Measurements from ENCODE around the gene AGBL4. TPM values are rescaled to one million over a fixed set of nuclear protein-coding genes. Genes with fewer than 3 reads are reported as not detected.

AGBL4 gene
- total RNA-seq, 1 experiment from 2014 or later = not detected

GRCh38 chr1:48644905-48645605 is 1378.7 kb downstream of the AGBL4 start:
- H3K4me3 ChIP-seq (replicated peaks in 1 of 2; ENCODE audit: low read depth in 1 of 2, low read length in 2 of 2) = no peak overlapping the region
- no peak overlapping the region for H3K4me2 ChIP-seq (ENCODE audit: low read length)
- TF ChIP-seq EZH2 (IDR thresholded peaks at IDR 0.05) (no peak), REST (IDR thresholded peaks at IDR 0.05; ENCODE audit: low read depth) (no peak)
- no peak overlapping the region for H3K27ac ChIP-seq (ENCODE audit: low read depth, low read length)
- H3K4me1 ChIP-seq (ENCODE audit: control insufficient read depth in 1 of 2, insufficient read depth in 2 of 2, low read length in 2 of 2) = no peaks in the 10 kb centered on the region
- H3K9me2 ChIP-seq (ENCODE audit: insufficient read depth) = no peaks in the 10 kb centered on the region
- ATAC-seq (no peak), DNase-seq (ENCODE audit: low read depth, low spot score) (no peak)
- RAD21 ChIA-PET (ENCODE audit: low non-redundant PET in 1 of 2, low total read pairs in 2 of 2, uncharacterized antibody in 2 of 2, unreplicated experiment in 2 of 2) = no interaction called here
- H3K79me2 ChIP-seq (ENCODE audit: insufficient read depth, low read length) = no peaks in the 10 kb centered on the region
- BruUV-seq (replicated peaks) = no TSS peak
- H4K20me1 ChIP-seq (ENCODE audit: insufficient read depth) = no peaks in the 10 kb centered on the region
- H3K9me3 ChIP-seq (ENCODE audit: control insufficient read depth in 1 of 2, insufficient read depth in 1 of 2, low read depth in 1 of 2, low read length in 2 of 2) = no peaks in the 10 kb centered on the region
- CTCF ChIA-PET = no interaction called here
- POLR2A ChIA-PET = no interaction called here
- no peak overlapping the region for H3K9ac ChIP-seq (ENCODE audit: low read length)
- intact Hi-C loops (cut with micrococcal nuclease) = no loop called here
- no peaks in the 10 kb centered on the region for H3K36me3 ChIP-seq (ENCODE audit: control insufficient read depth in 1 of 2, insufficient read depth in 2 of 2, low read length in 2 of 2)
- H3K27me3 ChIP-seq (ENCODE audit: insufficient read depth, low read length) = peaks cover 47% of the 10 kb centered on the region
- H2AFZ ChIP-seq (ENCODE audit: low read depth, low read length, poor library complexity, severe bottlenecking) = no peak overlapping the region

- no peak for DNase-seq (ENCODE audit: low read depth, low spot score)
- RAD21 ChIA-PET (ENCODE audit: low non-redundant PET in 1 of 2, low total read pairs in 2 of 2, uncharacterized antibody in 2 of 2, unreplicated experiment in 2 of 2) = no interaction called here
- Histone ChIP-seq H3K9ac (ENCODE audit: low read length) (no peak overlapping the region), H4K20me1 (ENCODE audit: insufficient read depth) (no peaks in the 10 kb centered on the region), H3K9me3 (ENCODE audit: control insufficient read depth in 1 of 2, insufficient read depth in 1 of 2, low read depth in 1 of 2, low read length in 2 of 2) (no peaks in the 10 kb centered on the region), H2AFZ (ENCODE audit: low read depth, low read length, poor library complexity, severe bottlenecking) (no peak overlapping the region), H3K9me2 (ENCODE audit: insufficient read depth) (no peaks in the 10 kb centered on the region), H3K27me3 (ENCODE audit: insufficient read depth, low read length) (peaks cover 51% of the 10 kb centered on the region), H3K27ac (ENCODE audit: low read depth, low read length) (no peak overlapping the region), H3K4me2 (ENCODE audit: low read length) (no peak overlapping the region), H3K36me3 (ENCODE audit: control insufficient read depth in 1 of 2, insufficient read depth in 2 of 2, low read length in 2 of 2) (no peaks in the 10 kb centered on the region), H3K4me3 (replicated peaks in 1 of 2; ENCODE audit: low read depth in 1 of 2, low read length in 2 of 2) (no peak overlapping the region), H3K4me1 (ENCODE audit: control insufficient read depth in 1 of 2, insufficient read depth in 2 of 2, low read length in 2 of 2) (no peaks in the 10 kb centered on the region), H3K79me2 (ENCODE audit: insufficient read depth, low read length) (no peaks in the 10 kb centered on the region)
- TF ChIP-seq EGR1 (IDR thresholded peaks at IDR 0.05; ENCODE audit: low read depth) (no peak), TCF7L2 (IDR thresholded peaks at IDR 0.05; ENCODE audit: borderline replicate concordance, extremely low read depth, insufficient read depth, insufficient read length) (no peak), ZNF274 (IDR thresholded peaks at IDR 0.05; ENCODE audit: low read depth, low read length) (no peak)
- BruUV-seq (replicated peaks) = no TSS peak
- CTCF ChIA-PET = no interaction called here
- intact Hi-C loops (cut with micrococcal nuclease) = no loop called here
- no peak for ATAC-seq
- POLR2A ChIA-PET = no interaction called here
Observed at GRCh38 chr1:48644190-48644900, 1379.4 kb downstream of the AGBL4 start.

All from HCT116 (cell line).